H9 (cell line): ENCODE results near the gene CDKL5. TPM values are rescaled to one million over a fixed set of nuclear protein-coding genes. Genes with fewer than 3 reads are reported as not detected.

Experiments used
- DNase-seq: peaks from one replicate; pipeline ENCODE4 v3.0.0-alpha.2; 2017
- H2AFZ ChIP-seq: one replicate; pipeline ENCODE4 v1.6.1; 2013; ENCODE audit warnings: mild to moderate bottlenecking, low read length, control low read depth, moderate library complexity
- H2AK5ac ChIP-seq: 2 replicates; pipeline ENCODE4 v1.6.1; 2013; ENCODE audit warnings: low read length, control low read depth, mixed read lengths; ENCODE audit not compliant: insufficient read length
- H2BK120ac ChIP-seq: one replicate; pipeline ENCODE4 v1.6.1; 2013; ENCODE audit warnings: low read depth, mild to moderate bottlenecking, low read length, control low read depth, inconsistent platforms; ENCODE audit not compliant: poor library complexity, severe bottlenecking
- H2BK12ac ChIP-seq: 2 replicates; pipeline ENCODE4 v1.6.1; 2013; ENCODE audit warnings: low read length, control low read depth, mixed read lengths, low read depth; ENCODE audit not compliant: insufficient read length
- H2BK15ac ChIP-seq: 2 replicates; pipeline ENCODE4 v1.6.1; 2013; ENCODE audit warnings: low read depth, low read length, control low read depth
- H2BK20ac ChIP-seq: one replicate; pipeline ENCODE4 v1.6.1; 2013; ENCODE audit warnings: low read depth, mild to moderate bottlenecking, low read length, control low read depth, inconsistent platforms; ENCODE audit not compliant: poor library complexity, severe bottlenecking
- H2BK5ac ChIP-seq: 2 replicates; pipeline ENCODE4 v1.6.1; 2013; ENCODE audit warnings: low read length, control low read depth, mixed read lengths; ENCODE audit not compliant: insufficient read length
- H3K14ac ChIP-seq: 2 replicates; pipeline ENCODE4 v1.6.1; 2013; ENCODE audit warnings: low read length, control low read depth; ENCODE audit not compliant: insufficient read depth
- H3K18ac ChIP-seq: 2 replicates; pipeline ENCODE4 v1.6.1; 2013; ENCODE audit warnings: low read depth, mild to moderate bottlenecking, mixed read lengths, low read length, control low read depth; ENCODE audit not compliant: insufficient read length
- H3K23ac ChIP-seq: 2 replicates; pipeline ENCODE4 v1.6.1; 2013; ENCODE audit warnings: low read length, control low read depth, mixed read lengths, low read depth; ENCODE audit not compliant: insufficient read length
- H3K23me2 ChIP-seq: 2 replicates; pipeline ENCODE4 v1.6.1; 2013; ENCODE audit warnings: low read depth, mild to moderate bottlenecking, mixed read lengths, low read length, control low read depth; ENCODE audit not compliant: insufficient read length, poor library complexity, severe bottlenecking
- H3K27ac ChIP-seq: 2 replicates; pipeline ENCODE4 v1.5.1; 2013; ENCODE audit warnings: low read length, control low read depth, mixed read lengths, low read depth; ENCODE audit not compliant: insufficient read length
- H3K27me3 ChIP-seq: 2 replicates; pipeline ENCODE4 v1.6.1; 2013; ENCODE audit warnings: low read length, control low read depth, inconsistent platforms; ENCODE audit not compliant: insufficient read depth
- H3K4ac ChIP-seq: 2 replicates; pipeline ENCODE4 v1.6.1; 2013; ENCODE audit warnings: low read depth, mild to moderate bottlenecking, control low read depth, inconsistent platforms, low read length, moderate library complexity
- H3K4me1 ChIP-seq: 2 replicates; pipeline ENCODE4 v1.6.1; 2013; ENCODE audit warnings: low read length, control low read depth, inconsistent platforms; ENCODE audit not compliant: insufficient read depth
- H3K4me2 ChIP-seq: 2 replicates; pipeline ENCODE4 v1.6.1; 2013; ENCODE audit warnings: low read length, control low read depth, mixed read lengths; ENCODE audit not compliant: insufficient read length, insufficient read depth
- H3K56ac ChIP-seq: 2 replicates; pipeline ENCODE4 v1.6.1; 2013; ENCODE audit warnings: low read depth, mild to moderate bottlenecking, mixed read lengths, low read length, control low read depth; ENCODE audit not compliant: insufficient read length
- H3K79me1 ChIP-seq: 2 replicates; pipeline ENCODE4 v1.6.1; 2013; ENCODE audit warnings: low read depth, mild to moderate bottlenecking, moderate library complexity, low read length, control low read depth, inconsistent platforms; ENCODE audit not compliant: insufficient read depth, poor library complexity, severe bottlenecking
- H3K79me2 ChIP-seq: 2 replicates; pipeline ENCODE4 v1.6.1; 2013; ENCODE audit warnings: low read length, control low read depth, inconsistent platforms; ENCODE audit not compliant: insufficient read depth
- H3K9ac ChIP-seq: 2 replicates; pipeline ENCODE4 v1.6.1; 2013; ENCODE audit warnings: low read length, control low read depth, mixed read lengths; ENCODE audit not compliant: insufficient read length; ENCODE audit errors: extremely low read depth
- H3K9me3 ChIP-seq: one replicate; pipeline ENCODE4 v1.6.1; 2013; ENCODE audit warnings: low read depth, low read length, inconsistent platforms; ENCODE audit not compliant: control insufficient read depth
- H3T11ph ChIP-seq: one replicate; pipeline ENCODE4 v1.6.1; 2013; ENCODE audit warnings: mild to moderate bottlenecking, low read length, control low read depth, inconsistent platforms
- H4K20me1 ChIP-seq: one replicate; pipeline ENCODE4 v1.6.1; 2013; ENCODE audit not compliant: control insufficient read depth, insufficient read length, insufficient read depth
- H4K5ac ChIP-seq: 2 replicates; pipeline ENCODE4 v1.6.1; 2013; ENCODE audit warnings: low read depth, mild to moderate bottlenecking, mixed read lengths, low read length, control low read depth; ENCODE audit not compliant: insufficient read length
- H4K8ac ChIP-seq: replicated peaks from 2 replicates; pipeline ENCODE4 v1.6.1; 2013; ENCODE audit warnings: low read length, control low read depth, mixed read lengths, low read depth; ENCODE audit not compliant: insufficient read length
- H4K91ac ChIP-seq: 2 replicates; pipeline ENCODE4 v1.6.1; 2013; ENCODE audit warnings: low read depth, mild to moderate bottlenecking, moderate library complexity, mixed read lengths, low read length, control low read depth; ENCODE audit not compliant: insufficient read length
- H3K27ac Mint-ChIP-seq, 3 experiments: 2 replicates in 2 of 3; 3 replicates in 1 of 3; pipeline ENCODE4 v1.8.0; 2020 to 2021; ENCODE audit warnings: mixed read lengths in 3 of 3, mild to moderate bottlenecking in 1 of 3, moderate library complexity in 1 of 3
- H3K27me3 Mint-ChIP-seq: 2 replicates; pipeline ENCODE4 v1.8.0; 2021; ENCODE audit warnings: low read depth, mild to moderate bottlenecking, moderate library complexity, mixed read lengths
- H3K36me3 Mint-ChIP-seq, 3 experiments: 2 replicates in 2 of 3; 3 replicates in 1 of 3; pipeline ENCODE4 v1.8.0; 2020 to 2021; ENCODE audit warnings: low read depth in 3 of 3, mixed read lengths in 3 of 3; ENCODE audit not compliant: insufficient read depth in 1 of 3
- H3K4me1 Mint-ChIP-seq, 2 experiments: 2 replicates each; pipeline ENCODE4 v1.8.0; 2020; ENCODE audit warnings: mixed read lengths in 2 of 2
- H3K4me3 Mint-ChIP-seq, 2 experiments: 2 replicates in 1 of 2; 3 replicates in 1 of 2; pipeline ENCODE4 v1.8.0; 2020 to 2021; ENCODE audit warnings: mild to moderate bottlenecking in 2 of 2, mixed read lengths in 2 of 2, moderate library complexity in 1 of 2
- H3K9me3 Mint-ChIP-seq, 2 experiments: 2 replicates in 1 of 2; 3 replicates in 1 of 2; pipeline ENCODE4 v1.8.0; 2020; ENCODE audit warnings: mild to moderate bottlenecking in 2 of 2, mixed read lengths in 2 of 2, moderate library complexity in 1 of 2
- CTCF ChIP-seq: fragments of 200-600 bp; sonication (generic); conservative IDR thresholded peaks from 3 replicates; pipeline ENCODE4 v1.8.0; 2021; ENCODE audit warnings: antibody characterized with exemption, mild to moderate bottlenecking
- WGBS: extraction: QIAGEN DNeasy Blood & Tissue Kit; methylation state at CpG from one replicate; pipeline ENCODE4 v1.1.7; 2013; ENCODE audit warnings: missing lambda C conversion rate, low lambda C conversion rate, mixed read lengths; ENCODE audit not compliant: insufficient read length; ENCODE audit errors: extremely low coverage; 5-methylcytosine and 5-hydroxymethylcytosine counted together
- total RNA-seq: library from RNA; stranded (reverse); gene quantifications from 2 replicates; pipeline ENCODE4 v1.2.1, GENCODE V29; 2021

CDKL5 gene
- total RNA-seq, 1 experiment from 2014 or later = 19.5 TPM

GRCh38 chrX:18490806-18491555, 65.6 kb downstream of the CDKL5 start:
- peaks cover 17 to 29% of the 10 kb centered on the region in 2 experiments for H3K4me1 Mint-ChIP-seq
- Histone ChIP-seq H3K27me3 (no peaks in the 10 kb centered on the region), H4K8ac (no peak overlapping the region), H3K79me1 (no peaks in the 10 kb centered on the region), H3K79me2 (no peaks in the 10 kb centered on the region; the same call in 1 of the 2 replicates), H2BK120ac (no peak overlapping the region), H2AFZ (no peak overlapping the region), H3K4me1 (peaks cover 4% of the 10 kb centered on the region; the same call in 1 of the 2 replicates), H3K14ac (no peak overlapping the region), H2BK20ac (no peak overlapping the region), H4K91ac (no peak overlapping the region), H3K9me3 (peaks cover 16% of the 10 kb centered on the region), H4K5ac (no peak overlapping the region), H3K23me2 (no peaks in the 10 kb centered on the region), H2BK12ac (no peak overlapping the region), H3K23ac (no peak overlapping the region), H3K4me2 (no peak overlapping the region), H3K9ac (no peak overlapping the region), H4K20me1 (no peaks in the 10 kb centered on the region), H3K27ac (no peak overlapping the region), H3K18ac (no peak overlapping the region), H2AK5ac (no peak overlapping the region), H3K4ac (no peak overlapping the region), H3K56ac (no peak overlapping the region), H2BK15ac (no peak overlapping the region), H2BK5ac (no peak overlapping the region), H3T11ph (no peak overlapping the region)
- DNase-seq = no peak
- no peak overlapping the region for H3K4me3 Mint-ChIP-seq
- WGBS = no CpG with 5 or more reads among the region's 5 CpGs
- H3K27me3 Mint-ChIP-seq = no peaks in the 10 kb centered on the region; the same call in 1 of the 2 replicates
- peaks cover 0 to 15% (median 0%) of the 10 kb centered on the region in 3 experiments; a peak in 3 of 7 replicates for H3K36me3 Mint-ChIP-seq
- no peak overlapping the region for H3K27ac Mint-ChIP-seq
- TF ChIP-seq CTCF = no peak
- peaks cover 58 to 61% of the 10 kb centered on the region in 2 experiments for H3K9me3 Mint-ChIP-seq
